ENCODE data around the gene GPR12. TPM values are rescaled to one million over a fixed set of nuclear protein-coding genes. Genes with fewer than 3 reads are reported as not detected.
"Not testable (repeated sequence)": the region's sequence is repeated elsewhere in the genome, so short reads cannot be mapped to it uniquely, and the experiment has no call there.

The GPR12 gene
- total and polyA plus RNA-seq, 8 donors, result 0.05 to 0.31 (median 0.18) TPM; not detected in 5

DNA sequence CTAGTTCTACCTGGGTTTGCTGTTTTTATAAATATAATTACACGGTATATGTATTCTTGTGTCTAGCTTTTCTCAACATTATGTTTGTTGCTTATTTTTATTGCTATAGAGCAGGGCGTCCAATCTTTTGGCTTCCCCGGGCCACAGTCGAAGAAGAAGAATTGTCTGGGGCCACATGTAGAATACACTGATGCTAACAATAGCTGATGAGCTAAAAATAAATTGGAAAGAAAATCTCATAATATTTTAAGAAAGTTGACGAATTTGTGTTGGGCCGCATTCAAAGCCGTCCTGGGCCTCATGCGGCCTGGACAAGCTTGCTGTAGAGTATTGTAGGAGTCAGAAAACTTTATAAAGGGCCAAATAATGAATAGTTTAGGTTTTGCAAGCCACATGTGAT lies 33.9 kb downstream of the GPR12 start:
- no peaks in the 10 kb centered on the region for H3K36me3 ChIP-seq
- no peak overlapping the region for H3K4me3 ChIP-seq
- no peak overlapping the region for H3K27ac ChIP-seq
- intact Hi-C loops (cut with DNase I; ENCODE audit: low total_unique reads), result no loop called here
- H3K4me1 ChIP-seq, result no peaks in the 10 kb centered on the region
- H3K9me3 ChIP-seq, result no peaks in the 10 kb centered on the region
- no peak for DNase-seq
- WGBS, 5 donors, result 78 to 93% (median 84%) methylated on average over 8 of the region's 8 CpGs
- TF ChIP-seq EP300 (IDR thresholded peaks at IDR 0.05) (no peak), POLR2AphosphoS5 (IDR thresholded peaks at IDR 0.05) (no peak), POLR2A (IDR thresholded peaks at IDR 0.05) (no peak)
- TF ChIP-seq, protein P1, sequence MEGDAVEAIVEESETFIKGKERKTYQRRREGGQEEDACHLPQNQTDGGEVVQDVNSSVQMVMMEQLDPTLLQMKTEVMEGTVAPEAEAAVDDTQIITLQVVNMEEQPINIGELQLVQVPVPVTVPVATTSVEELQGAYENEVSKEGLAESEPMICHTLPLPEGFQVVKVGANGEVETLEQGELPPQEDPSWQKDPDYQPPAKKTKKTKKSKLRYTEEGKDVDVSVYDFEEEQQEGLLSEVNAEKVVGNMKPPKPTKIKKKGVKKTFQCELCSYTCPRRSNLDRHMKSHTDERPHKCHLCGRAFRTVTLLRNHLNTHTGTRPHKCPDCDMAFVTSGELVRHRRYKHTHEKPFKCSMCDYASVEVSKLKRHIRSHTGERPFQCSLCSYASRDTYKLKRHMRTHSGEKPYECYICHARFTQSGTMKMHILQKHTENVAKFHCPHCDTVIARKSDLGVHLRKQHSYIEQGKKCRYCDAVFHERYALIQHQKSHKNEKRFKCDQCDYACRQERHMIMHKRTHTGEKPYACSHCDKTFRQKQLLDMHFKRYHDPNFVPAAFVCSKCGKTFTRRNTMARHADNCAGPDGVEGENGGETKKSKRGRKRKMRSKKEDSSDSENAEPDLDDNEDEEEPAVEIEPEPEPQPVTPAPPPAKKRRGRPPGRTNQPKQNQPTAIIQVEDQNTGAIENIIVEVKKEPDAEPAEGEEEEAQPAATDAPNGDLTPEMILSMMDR (IDR thresholded peaks at IDR 0.05), result no peak
- H3K27me3 ChIP-seq, result peaks cover 0 to 4% (median 0%) of the 10 kb centered on the region in 3 donors

DNA sequence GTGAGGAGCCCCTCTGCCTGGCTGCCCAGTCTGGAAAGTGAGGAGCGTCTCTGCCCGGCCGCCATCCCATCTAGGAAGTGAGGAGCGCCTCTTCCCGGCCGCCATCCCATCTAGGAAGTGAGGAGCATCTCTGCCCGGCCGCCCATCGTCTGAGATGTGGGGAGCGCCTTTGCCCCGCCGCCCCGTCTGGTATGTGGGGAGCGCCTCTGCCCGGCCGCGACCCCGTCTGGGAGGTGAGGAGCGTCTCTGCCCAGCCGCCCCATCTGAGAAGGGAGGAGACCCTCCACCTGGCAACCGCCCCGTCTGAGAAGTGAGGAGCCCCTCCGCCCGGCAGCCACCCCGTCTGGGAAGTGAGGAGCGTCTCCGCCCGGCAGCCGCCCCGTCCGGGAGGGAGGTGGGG lies 37.0 kb downstream of the GPR12 start:
- 90 to 99% methylated on average over 10 to 11 of the region's 31 CpGs; no CpG with 5 or more reads in 3 of the 5 donors for WGBS, 5 donors

DNA sequence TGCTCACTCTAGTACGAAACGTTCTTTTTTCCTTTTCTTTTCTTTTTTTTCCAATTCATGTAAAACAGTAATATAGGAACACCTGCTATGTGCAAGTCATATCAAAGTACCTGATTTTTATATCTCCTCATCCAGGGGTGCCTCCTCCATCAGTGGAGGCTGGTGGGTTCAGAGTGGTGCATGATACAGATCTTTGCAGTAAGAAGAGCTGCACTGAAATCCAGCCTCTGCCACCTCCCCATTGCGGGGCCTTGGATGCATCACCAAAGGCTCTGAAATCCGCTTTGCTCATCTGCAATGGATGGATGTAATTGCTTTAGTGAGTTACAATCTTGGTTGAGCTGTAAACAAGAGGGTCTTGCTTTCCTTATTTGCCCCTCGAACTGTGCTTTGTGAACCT lies 38.3 kb downstream of the GPR12 start:
- no peak for TF ChIP-seq POLR2A (IDR thresholded peaks at IDR 0.05)
- TF ChIP-seq, protein P1 (IDR thresholded peaks at IDR 0.05), result no peak
- no peak for TF ChIP-seq POLR2AphosphoS5 (IDR thresholded peaks at IDR 0.05)
- no peak for TF ChIP-seq EP300 (IDR thresholded peaks at IDR 0.05)
- WGBS, 5 donors, result 78 to 90% (median 84%) methylated on average over 5 of the region's 5 CpGs
- no peak overlapping the region for H3K4me3 ChIP-seq
- peaks cover 0 to 9% (median 0%) of the 10 kb centered on the region in 3 donors for H3K27me3 ChIP-seq
- no peaks in the 10 kb centered on the region for H3K9me3 ChIP-seq
- intact Hi-C loops (cut with DNase I; ENCODE audit: low total_unique reads), result no loop called here
- no peaks in the 10 kb centered on the region for H3K36me3 ChIP-seq
- no peak overlapping the region for H3K27ac ChIP-seq
- H3K4me1 ChIP-seq, result no peaks in the 10 kb centered on the region
- no peak for DNase-seq

More for the DNA sequence above, 37.0 kb downstream of the GPR12 start:
- intact Hi-C loops (cut with DNase I; ENCODE audit: low total_unique reads); H3K4me1 ChIP-seq; DNase-seq; H3K27ac ChIP-seq; H3K9me3 ChIP-seq; H3K27me3 ChIP-seq; H3K4me3 ChIP-seq; H3K36me3 ChIP-seq: not testable (repeated sequence)

DNA sequence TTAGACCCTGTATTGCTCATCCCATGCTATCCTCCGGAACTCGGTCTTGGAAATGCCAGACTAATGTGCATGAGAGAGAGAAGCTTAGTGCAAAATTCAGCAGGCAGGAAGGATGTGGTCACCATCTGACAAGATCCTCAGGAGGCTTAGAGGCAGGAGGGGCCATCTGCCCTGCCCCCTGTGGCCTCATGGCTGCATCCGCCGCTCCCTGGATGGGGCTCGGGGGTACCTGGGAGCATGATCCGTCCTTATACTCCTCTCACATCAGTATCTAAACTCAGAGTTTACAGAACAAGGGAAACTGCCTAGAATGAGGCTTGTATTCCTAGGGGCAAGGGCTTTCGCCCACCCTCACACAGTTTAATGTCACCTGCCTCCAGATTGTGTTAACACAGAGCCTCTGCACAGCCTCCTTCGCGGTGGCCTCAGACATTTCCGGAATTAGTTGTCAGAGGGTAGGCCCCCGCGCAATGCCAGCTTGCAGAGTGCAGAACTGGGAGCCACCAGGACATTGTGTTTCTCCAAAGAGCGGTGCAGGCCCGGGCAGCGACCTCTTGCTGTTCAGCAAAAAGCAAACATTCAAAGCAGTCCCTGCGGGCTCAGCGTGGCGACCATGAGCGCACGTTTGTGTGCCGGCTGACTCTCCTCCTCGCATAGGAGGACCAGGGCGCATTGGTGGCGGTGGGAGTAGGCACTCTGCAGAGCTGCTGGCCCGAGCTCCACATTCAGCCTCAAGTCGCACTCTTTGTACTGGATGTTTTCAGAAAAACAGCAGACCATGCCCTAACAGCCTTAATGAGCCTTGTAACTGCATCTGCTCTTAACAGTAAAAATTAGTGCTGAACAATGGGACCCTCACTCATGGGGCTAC lies 39.1 kb downstream of the GPR12 start:
- peak overlapping the region in 2 of 5 donors; percentile 9 to 41 for H3K27ac ChIP-seq
- peak; percentile 27 to 30 for DNase-seq
- peaks cover 0 to 9% (median 0%) of the 10 kb centered on the region in 3 donors for H3K27me3 ChIP-seq
- no peaks in the 10 kb centered on the region for H3K9me3 ChIP-seq
- no peaks in the 10 kb centered on the region for H3K36me3 ChIP-seq
- 55 to 66% (median 59%) methylated on average over 21 to 26 of the region's 26 CpGs for WGBS, 5 donors
- intact Hi-C loops (cut with DNase I; ENCODE audit: low total_unique reads), result no loop called here
- no peaks in the 10 kb centered on the region for H3K4me1 ChIP-seq
- TF ChIP-seq, protein P1 (IDR thresholded peaks at IDR 0.05), result no peak
- no peak for TF ChIP-seq POLR2AphosphoS5 (IDR thresholded peaks at IDR 0.05)
- no peak for TF ChIP-seq EP300 (IDR thresholded peaks at IDR 0.05)
- no peak for TF ChIP-seq POLR2A (IDR thresholded peaks at IDR 0.05)
- H3K4me3 ChIP-seq, result no peak overlapping the region
